Skin of body (tissue), 3 donors: ENCODE data around the gene HYI. TPM values are rescaled to one million over a fixed set of nuclear protein-coding genes. Genes with fewer than 3 reads are reported as not detected.

ENCODE experiments used
- DNase-seq: peaks from one replicate; lab custom pipeline; 2025; lab: John Stamatoyannopoulos, UW
- small RNA-seq: library from RNA; depleted of rRNA; stranded (forward); fragments of <200 nt; gene quantifications from one replicate; pipeline ENCODE3, GENCODE V24; 2014; ENCODE audit warnings: low replicate concordance
- total RNA-seq: library from RNA; depleted of rRNA; stranded (reverse); fragments of >200 nt; gene quantifications from one replicate; pipeline ENCODE4 v1.2.3, GENCODE V29; 2014

The HYI gene
- total RNA-seq, 1 donor from 2014 or later, result 27.5 TPM

- no peak for DNase-seq
Observed at GRCh38 chr1:43402089-43402865, 51.5 kb downstream of the HYI start.

Small RNAs within 50 kb of the gene (small RNA-seq; reads per million reads assigned to genes)
- not detected for gene MIR6735

Other genes starting within 250 kb of the HYI start
- gene TMEM125, start 183.9 kb downstream of the HYI start, total RNA-seq, result 1.3 TPM
- 0.99 TPM for gene C1orf210, start 168.3 kb downstream of the HYI start, total RNA-seq
- gene TIE1, start 152.9 kb downstream of the HYI start, total RNA-seq, result 19.5 TPM
- 0.10 TPM for gene MPL, start 116.1 kb downstream of the HYI start, total RNA-seq
- 11.2 TPM for gene CDC20, start 95.0 kb downstream of the HYI start, total RNA-seq
- 33.2 TPM for gene ELOVL1, start 85.9 kb downstream of the HYI start, total RNA-seq
- 31.5 TPM for gene MED8, start 64.1 kb downstream of the HYI start, total RNA-seq
- 25.9 TPM for gene SZT2, start 64.0 kb downstream of the HYI start, total RNA-seq
- gene PTPRF, start 77.0 kb upstream of the HYI start, total RNA-seq, result 79.3 TPM
- gene KDM4A, start 196.2 kb upstream of the HYI start, total RNA-seq, result 37.1 TPM